HEK293 (cell line): ENCODE results near the gene LGSN.

Source experiments
- CTCF ChIA-PET: fragments of 350-600 bp; formaldehyde crosslinking; extraction: SDS; loops from one replicate; lab custom pipeline; 2021; ENCODE audit warnings: antibody characterized with exemption; lab: Yijun Ruan, JAX
- POLR2A ChIA-PET: fragments of 300-600 bp; formaldehyde crosslinking; extraction: SDS; loops from one replicate; lab custom pipeline; 2020; ENCODE audit warnings: antibody characterized with exemption, inconsistent platforms; lab: Yijun Ruan, JAX
- H3K27ac ChIP-seq: fragments of 200-500 bp; sonication (Bioruptor generic); 2 replicates; pipeline ENCODE4 v1.5.1; 2014; ENCODE audit warnings: low read depth, low read length, control low read depth, inconsistent platforms; ENCODE audit errors: extremely low read depth
- H3K36me3 ChIP-seq, 2 experiments: fragments of 200-500 bp in 1 of 2; sonication (Bioruptor generic) in 1 of 2; 1 replicate in 1 of 2; 2 replicates in 1 of 2; pipeline ENCODE4 v1.5.1; 2014 to 2017; ENCODE audit warnings: inconsistent platforms in 2 of 2, low read length in 2 of 2; ENCODE audit not compliant: control insufficient read depth in 2 of 2, insufficient read depth in 1 of 2
- H3K4me1 ChIP-seq: fragments of 200-500 bp; sonication (Bioruptor generic); 2 replicates; pipeline ENCODE4 v1.5.1; 2014; ENCODE audit warnings: mild to moderate bottlenecking, low read length, inconsistent platforms; ENCODE audit not compliant: control insufficient read depth, insufficient read depth
- H3K4me3 ChIP-seq: 2 replicates; pipeline ENCODE4 v1.5.1; 2011; ENCODE audit warnings: low read depth, mild to moderate bottlenecking, control low read depth, low read length, moderate library complexity
- H3K9me3 ChIP-seq: fragments of 200-500 bp; sonication (Bioruptor generic); 2 replicates; pipeline ENCODE4 v1.5.1; 2014; ENCODE audit warnings: low read depth, low read length, inconsistent platforms; ENCODE audit not compliant: control insufficient read depth, insufficient read depth
- GFI1B ChIP-seq: fragments of 450-650 bp; formaldehyde crosslinking; IDR thresholded peaks from 2 replicates; pipeline ENCODE4 v1.5.1; 2016; ENCODE audit warnings: missing biosample characterization, missing genetic modification characterization
- HOXC10 ChIP-seq: sonication (generic); formaldehyde crosslinking; IDR thresholded peaks from 2 replicates; pipeline ENCODE4 v1.8.1; 2023; ENCODE audit warnings: mild to moderate bottlenecking, missing genetic modification reagents
- MEIS1 ChIP-seq: sonication (generic); formaldehyde crosslinking; IDR thresholded peaks from 2 replicates; pipeline ENCODE4 v1.8.1; 2022; ENCODE audit warnings: missing genetic modification reagents, mild to moderate bottlenecking, borderline replicate concordance
- SCRT1 ChIP-seq: fragments of 450-650 bp; formaldehyde crosslinking; IDR thresholded peaks from 2 replicates; pipeline ENCODE4 v1.5.1; 2016; ENCODE audit warnings: missing biosample characterization, missing genetic modification characterization, borderline replicate concordance
- SETDB1 ChIP-seq: IDR thresholded peaks from one replicate; pipeline ENCODE4 v1.6.1; 2017; ENCODE audit warnings: mild to moderate bottlenecking, low read length, moderate library complexity, mixed read lengths; ENCODE audit not compliant: insufficient read length
- ZFHX2 ChIP-seq: fragments of 450-650 bp; formaldehyde crosslinking; conservative IDR thresholded peaks from 2 replicates; pipeline ENCODE4 v1.5.1; 2016; ENCODE audit warnings: missing biosample characterization, missing genetic modification characterization
- ZNF133 ChIP-seq: fragments of 450-650 bp; formaldehyde crosslinking; IDR thresholded peaks from 2 replicates; pipeline ENCODE4 v1.5.1; 2016; ENCODE audit warnings: missing biosample characterization, missing genetic modification characterization
- ZNF146 ChIP-seq: fragments of 450-650 bp; formaldehyde crosslinking; IDR thresholded peaks from 2 replicates; pipeline ENCODE4 v1.5.1; 2016; ENCODE audit warnings: missing biosample characterization, missing genetic modification characterization
- ZNF292 ChIP-seq: fragments of 450-650 bp; formaldehyde crosslinking; IDR thresholded peaks from 2 replicates; pipeline ENCODE4 v1.5.1; 2016; ENCODE audit warnings: low read depth, missing biosample characterization, missing genetic modification characterization, borderline replicate concordance
- ZNF341 ChIP-seq: fragments of 450-650 bp; formaldehyde crosslinking; IDR thresholded peaks from 2 replicates; pipeline ENCODE4; 2016; ENCODE audit warnings: low read depth, missing biosample characterization, missing genetic modification characterization
- ZNF37A ChIP-seq: fragments of 450-650 bp; IDR thresholded peaks from 2 replicates; pipeline ENCODE4 v1.5.1; 2018; ENCODE audit warnings: missing biosample characterization, missing genetic modification characterization
- ZNF473 ChIP-seq: fragments of 450-650 bp; formaldehyde crosslinking; IDR thresholded peaks from 2 replicates; pipeline ENCODE4 v1.5.1; 2017; ENCODE audit warnings: missing biosample characterization, missing genetic modification characterization
- ZNF654 ChIP-seq: fragments of 450-650 bp; formaldehyde crosslinking; IDR thresholded peaks from 2 replicates; pipeline ENCODE4 v1.5.1; 2016; ENCODE audit warnings: low read depth, missing biosample characterization, missing genetic modification characterization
- ZNF792 ChIP-seq: fragments of 450-650 bp; formaldehyde crosslinking; IDR thresholded peaks from 2 replicates; pipeline ENCODE4 v1.5.1; 2016; ENCODE audit warnings: missing biosample characterization, missing genetic modification characterization
- ZNF830 ChIP-seq: fragments of 450-650 bp; IDR thresholded peaks from 2 replicates; pipeline ENCODE4 v1.5.0; 2018; ENCODE audit warnings: missing biosample characterization, missing genetic modification characterization, low read depth, mild to moderate bottlenecking, moderate library complexity
- TF ChIP-seq, protein P1 (sequence below): fragments of 450-650 bp; formaldehyde crosslinking; IDR thresholded peaks from 2 replicates; pipeline ENCODE4 v1.5.1; 2016; ENCODE audit warnings: missing biosample characterization, missing genetic modification characterization
- TF ChIP-seq, protein P2 (sequence below): fragments of 450-650 bp; formaldehyde crosslinking; IDR thresholded peaks from 2 replicates; pipeline ENCODE4 v1.5.1; 2017; ENCODE audit warnings: missing biosample characterization, missing genetic modification characterization
- TF ChIP-seq, protein P3 (sequence below): IDR thresholded peaks from 2 replicates; pipeline ENCODE4 v1.6.1; 2011; ENCODE audit warnings: mild to moderate bottlenecking, low read depth, low read length, borderline replicate concordance
- TF ChIP-seq, protein P4 (sequence below): fragments of 450-650 bp; formaldehyde crosslinking; IDR thresholded peaks from 2 replicates; pipeline ENCODE4 v1.5.1; 2017; ENCODE audit warnings: missing biosample characterization, missing genetic modification characterization

LGSN gene

DNA sequence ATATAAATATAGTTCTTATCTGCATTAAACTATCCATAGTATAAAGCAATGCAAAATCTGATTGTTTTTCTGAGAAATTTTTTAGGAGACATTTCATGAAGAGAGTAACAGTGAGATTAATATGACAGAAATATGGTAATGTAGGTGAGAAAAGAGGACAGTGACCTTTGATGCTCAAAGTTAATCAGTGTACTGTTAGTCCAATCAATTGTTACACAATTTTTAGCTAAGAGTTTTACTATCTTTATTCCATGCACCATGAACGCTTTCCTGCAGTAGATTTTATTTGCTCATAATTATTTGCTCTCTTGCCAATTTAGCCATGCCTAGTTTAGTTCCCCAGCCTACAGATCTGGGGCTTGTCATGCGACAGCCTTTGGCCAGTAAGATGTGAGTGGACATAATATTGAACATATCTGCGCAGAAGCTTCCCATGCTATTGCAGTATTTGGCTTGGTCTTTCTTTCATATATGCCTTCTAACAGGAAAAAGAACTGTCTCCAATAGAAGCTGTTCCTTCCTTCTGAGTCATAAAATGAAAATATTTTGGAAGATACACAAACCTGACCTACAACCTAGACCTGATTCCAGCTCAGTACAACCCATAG is 69.8 kb downstream of the LGSN start (continued):
- TF ChIP-seq, protein P1, sequence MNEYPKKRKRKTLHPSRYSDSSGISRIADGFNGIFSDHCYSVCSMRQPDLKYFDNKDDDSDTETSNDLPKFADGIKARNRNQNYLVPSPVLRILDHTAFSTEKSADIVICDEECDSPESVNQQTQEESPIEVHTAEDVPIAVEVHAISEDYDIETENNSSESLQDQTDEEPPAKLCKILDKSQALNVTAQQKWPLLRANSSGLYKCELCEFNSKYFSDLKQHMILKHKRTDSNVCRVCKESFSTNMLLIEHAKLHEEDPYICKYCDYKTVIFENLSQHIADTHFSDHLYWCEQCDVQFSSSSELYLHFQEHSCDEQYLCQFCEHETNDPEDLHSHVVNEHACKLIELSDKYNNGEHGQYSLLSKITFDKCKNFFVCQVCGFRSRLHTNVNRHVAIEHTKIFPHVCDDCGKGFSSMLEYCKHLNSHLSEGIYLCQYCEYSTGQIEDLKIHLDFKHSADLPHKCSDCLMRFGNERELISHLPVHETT (tag by site-specific recombination) = no peak
- TF ChIP-seq ZNF292 (no peak), ZFHX2 (no peak), HOXC10 (no peak), ZNF654 (tag by site-specific recombination) (no peak), GFI1B (no peak), ZNF146 (no peak), SETDB1 (no peak), ZNF37A (tag by site-specific recombination) (no peak)
- TF ChIP-seq, protein P2, sequence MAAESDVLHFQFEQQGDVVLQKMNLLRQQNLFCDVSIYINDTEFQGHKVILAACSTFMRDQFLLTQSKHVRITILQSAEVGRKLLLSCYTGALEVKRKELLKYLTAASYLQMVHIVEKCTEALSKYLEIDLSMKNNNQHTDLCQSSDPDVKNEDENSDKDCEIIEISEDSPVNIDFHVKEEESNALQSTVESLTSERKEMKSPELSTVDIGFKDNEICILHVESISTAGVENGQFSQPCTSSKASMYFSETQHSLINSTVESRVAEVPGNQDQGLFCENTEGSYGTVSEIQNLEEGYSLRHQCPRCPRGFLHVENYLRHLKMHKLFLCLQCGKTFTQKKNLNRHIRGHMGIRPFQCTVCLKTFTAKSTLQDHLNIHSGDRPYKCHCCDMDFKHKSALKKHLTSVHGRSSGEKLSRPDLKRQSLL = no peak
- TF ChIP-seq, protein P3, sequence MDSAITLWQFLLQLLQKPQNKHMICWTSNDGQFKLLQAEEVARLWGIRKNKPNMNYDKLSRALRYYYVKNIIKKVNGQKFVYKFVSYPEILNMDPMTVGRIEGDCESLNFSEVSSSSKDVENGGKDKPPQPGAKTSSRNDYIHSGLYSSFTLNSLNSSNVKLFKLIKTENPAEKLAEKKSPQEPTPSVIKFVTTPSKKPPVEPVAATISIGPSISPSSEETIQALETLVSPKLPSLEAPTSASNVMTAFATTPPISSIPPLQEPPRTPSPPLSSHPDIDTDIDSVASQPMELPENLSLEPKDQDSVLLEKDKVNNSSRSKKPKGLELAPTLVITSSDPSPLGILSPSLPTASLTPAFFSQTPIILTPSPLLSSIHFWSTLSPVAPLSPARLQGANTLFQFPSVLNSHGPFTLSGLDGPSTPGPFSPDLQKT = no peak

DNA sequence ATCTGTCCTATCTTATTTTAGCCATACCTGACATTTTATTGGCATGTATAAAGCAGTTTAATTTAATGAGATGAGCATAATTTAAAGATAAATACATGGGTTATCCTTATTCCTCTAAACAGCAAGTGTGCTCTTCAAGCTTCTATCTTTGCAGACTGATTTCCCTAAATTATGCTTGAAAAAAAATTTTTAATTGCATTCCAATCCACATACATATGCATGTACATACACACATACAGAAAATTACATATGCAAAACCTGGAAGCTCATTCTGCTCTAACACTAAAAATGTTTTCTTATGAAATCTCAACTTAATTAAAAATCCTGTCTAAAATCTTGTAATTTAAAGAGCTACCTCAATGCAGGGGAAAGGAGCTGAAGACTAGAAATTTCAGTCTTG is 73.2 kb downstream of the LGSN start:
- H3K36me3 ChIP-seq = no peaks in the 10 kb centered on the region
- TF ChIP-seq ZNF792 (tag by site-specific recombination) (no peak), ZNF830 (tag by site-specific recombination) (no peak), ZNF133 (tag by site-specific recombination) (no peak), MEIS1 (CRISPR knock-in tag) (no peak), ZNF473 (no peak), ZNF341 (tag by site-specific recombination) (no peak), SCRT1 (tag by site-specific recombination) (no peak)
- TF ChIP-seq, protein P4, sequence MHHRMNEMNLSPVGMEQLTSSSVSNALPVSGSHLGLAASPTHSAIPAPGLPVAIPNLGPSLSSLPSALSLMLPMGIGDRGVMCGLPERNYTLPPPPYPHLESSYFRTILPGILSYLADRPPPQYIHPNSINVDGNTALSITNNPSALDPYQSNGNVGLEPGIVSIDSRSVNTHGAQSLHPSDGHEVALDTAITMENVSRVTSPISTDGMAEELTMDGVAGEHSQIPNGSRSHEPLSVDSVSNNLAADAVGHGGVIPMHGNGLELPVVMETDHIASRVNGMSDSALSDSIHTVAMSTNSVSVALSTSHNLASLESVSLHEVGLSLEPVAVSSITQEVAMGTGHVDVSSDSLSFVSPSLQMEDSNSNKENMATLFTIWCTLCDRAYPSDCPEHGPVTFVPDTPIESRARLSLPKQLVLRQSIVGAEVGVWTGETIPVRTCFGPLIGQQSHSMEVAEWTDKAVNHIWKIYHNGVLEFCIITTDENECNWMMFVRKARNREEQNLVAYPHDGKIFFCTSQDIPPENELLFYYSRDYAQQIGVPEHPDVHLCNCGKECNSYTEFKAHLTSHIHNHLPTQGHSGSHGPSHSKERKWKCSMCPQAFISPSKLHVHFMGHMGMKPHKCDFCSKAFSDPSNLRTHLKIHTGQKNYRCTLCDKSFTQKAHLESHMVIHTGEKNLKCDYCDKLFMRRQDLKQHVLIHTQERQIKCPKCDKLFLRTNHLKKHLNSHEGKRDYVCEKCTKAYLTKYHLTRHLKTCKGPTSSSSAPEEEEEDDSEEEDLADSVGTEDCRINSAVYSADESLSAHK (tag by site-specific recombination) = no peak
- TF ChIP-seq, protein P3 = no peak
- no peaks in the 10 kb centered on the region for H3K9me3 ChIP-seq
- POLR2A ChIA-PET = no interaction called here
- H3K27ac ChIP-seq = no peak overlapping the region
- CTCF ChIA-PET = interaction anchor here (0.9 to 1.7 kb wide), 4 partner anchors 11 to 31 kb away, joined by 4 to 5 read pairs (median 4); no protein-coding TSS in a partner anchor
- no peak overlapping the region for H3K4me3 ChIP-seq
- no peaks in the 10 kb centered on the region for H3K4me1 ChIP-seq
